K562 (cell line): Measurements from ENCODE around the gene PTPN11. TPM values are rescaled to one million over a fixed set of nuclear protein-coding genes. Genes with fewer than 3 reads are reported as not detected.

Experiments
- ATF4 ChIP-seq: fragments of 450-650 bp; formaldehyde crosslinking; IDR thresholded peaks from 2 replicates; pipeline ENCODE4 v1.4.0; 2022; ENCODE audit warnings: mild to moderate bottlenecking, moderate library complexity
- CAMTA2 ChIP-seq: fragments of 250-450 bp; sonication (Bioruptor Pico); conservative IDR thresholded peaks from 2 replicates; pipeline ENCODE4 v1.5.1; 2022
- CCAR2 ChIP-seq: fragments of 200-400 bp; formaldehyde crosslinking; IDR thresholded peaks from 2 replicates; pipeline ENCODE4 v1.6.1; 2017; ENCODE audit warnings: mild to moderate bottlenecking, low read depth, low read length
- DMBX1 ChIP-seq: fragments of 250-450 bp; sonication (Bioruptor Pico); IDR thresholded peaks from 2 replicates; pipeline ENCODE4 v1.8.0; 2022; ENCODE audit warnings: inconsistent platforms, mild to moderate bottlenecking, moderate library complexity, borderline replicate concordance
- EHMT2 ChIP-seq: fragments of 450-650 bp; IDR thresholded peaks from 2 replicates; pipeline ENCODE4 v1.6.1; 2018; ENCODE audit warnings: antibody characterized with exemption
- FOS ChIP-seq: IDR thresholded peaks from 3 replicates; pipeline ENCODE4 v1.6.1; 2011; ENCODE audit not compliant: insufficient read length; ENCODE audit errors: extremely low read depth
- HIVEP1 ChIP-seq: fragments of 250-450 bp; sonication (Bioruptor Pico); IDR thresholded peaks from 2 replicates; pipeline ENCODE4 v1.4.0; 2020; ENCODE audit warnings: mild to moderate bottlenecking
- HNRNPLL ChIP-seq: fragments of 200-400 bp; formaldehyde crosslinking; IDR thresholded peaks from 2 replicates; pipeline ENCODE4 v1.6.1; 2017; ENCODE audit warnings: low read length, low read depth, mild to moderate bottlenecking; ENCODE audit not compliant: poor library complexity, severe bottlenecking
- MTF1 ChIP-seq: fragments of 250-450 bp; sonication (Bioruptor Pico); IDR thresholded peaks from 2 replicates; pipeline ENCODE4 v1.9.0; 2021; ENCODE audit warnings: moderate library complexity, mild to moderate bottlenecking, inconsistent platforms, borderline replicate concordance
- NCOA1 ChIP-seq: fragments of 450-650 bp; IDR thresholded peaks from 2 replicates; pipeline ENCODE4 v1.6.1; 2016; ENCODE audit warnings: low read depth
- NR4A1 ChIP-seq, 2 experiments: fragments of 250-450 bp in 1 of 2; fragments of 450-650 bp in 1 of 2; sonication (Bioruptor Pico) in 1 of 2; IDR thresholded peaks; 2 replicates each; pipeline versions ENCODE4 v1.4.0 to v1.6.1; 2016 to 2020; ENCODE audit warnings: mild to moderate bottlenecking in 2 of 2, missing compliant biosample characterization in 1 of 2, missing genetic modification characterization in 1 of 2, moderate library complexity in 1 of 2
- NRF1 ChIP-seq, 2 experiments: fragments of 450-650 bp; IDR thresholded peaks in 1 of 2; conservative IDR thresholded peaks in 1 of 2; 2 replicates each; pipeline ENCODE4 v1.6.1; 2014; ENCODE audit warnings: mild to moderate bottlenecking in 2 of 2
- PREB ChIP-seq: sonication (generic); formaldehyde crosslinking; IDR thresholded peaks from 2 replicates; pipeline ENCODE4 v1.8.1; 2023; ENCODE audit warnings: mild to moderate bottlenecking, missing genetic modification reagents
- SMARCB1 ChIP-seq: IDR thresholded peaks from 2 replicates; pipeline ENCODE4 v1.6.1; 2011; ENCODE audit warnings: improper control_type of control experiment, low read depth; ENCODE audit not compliant: insufficient read length
- SRSF1 ChIP-seq: fragments of 200-400 bp; formaldehyde crosslinking; IDR thresholded peaks from 2 replicates; pipeline ENCODE4 v1.6.1; 2017; ENCODE audit warnings: mild to moderate bottlenecking, low read depth, low read length, moderate library complexity
- TCF3 ChIP-seq: sonication (generic); formaldehyde crosslinking; IDR thresholded peaks from 2 replicates; pipeline ENCODE4 v1.4.0; 2020; ENCODE audit warnings: mild to moderate bottlenecking, missing genetic modification reagents
- ZFPM2 ChIP-seq: fragments of 250-450 bp; sonication (Bioruptor Pico); IDR thresholded peaks from 2 replicates; pipeline ENCODE4 v1.5.1; 2022; ENCODE audit warnings: mild to moderate bottlenecking
- ZNF143 ChIP-seq: sonication (generic); formaldehyde crosslinking; IDR thresholded peaks from 2 replicates; pipeline ENCODE4 v1.9.0; 2022; ENCODE audit warnings: mild to moderate bottlenecking, missing genetic modification reagents
- ZNF197 ChIP-seq: fragments of 200-800 bp; sonication (Bioruptor generic); IDR thresholded peaks from 2 replicates; pipeline ENCODE4 v1.6.1; 2016; ENCODE audit warnings: low read depth, missing genetic modification characterization, missing compliant biosample characterization
- ZNF224 ChIP-seq: sonication (generic); formaldehyde crosslinking; IDR thresholded peaks from 2 replicates; pipeline ENCODE4 v1.8.0; 2022; ENCODE audit warnings: mild to moderate bottlenecking, missing genetic modification reagents
- ZNF512 ChIP-seq: IDR thresholded peaks from 2 replicates; pipeline ENCODE4 v1.6.1; 2016; ENCODE audit warnings: missing genetic modification characterization, missing compliant biosample characterization
- ZNF830 ChIP-seq: fragments of 250-450 bp; sonication (Bioruptor Pico); IDR thresholded peaks from 2 replicates; pipeline ENCODE4 v1.5.0; 2021; ENCODE audit warnings: mild to moderate bottlenecking
- ZZZ3 ChIP-seq: fragments of 450-650 bp; IDR thresholded peaks from 2 replicates; pipeline ENCODE4 v1.6.1; 2016; ENCODE audit warnings: antibody characterized with exemption, mild to moderate bottlenecking, moderate library complexity
- polyA plus RNA-seq, 8 experiments: library from polyadenylated mRNA; depleted of rRNA in 4 of 8; stranded (reverse) in 5 of 8; unstranded in 3 of 8; fragments of >200 nt; fragmentation: Nextera tagmentation in 2 of 8; fragmentation: Illumina TruSeq in 1 of 8; extraction: Ambion mirVana in 2 of 8; extraction: Trizol in 1 of 8; gene quantifications; 2 replicates each; pipeline versions ENCODE4 v1.2.1 to v1.2.3, GENCODE V29; 2011 to 2014; ENCODE audit warnings: inconsistent platforms in 1 of 8, missing spikeins in 1 of 8
- total RNA-seq, 7 experiments: library from RNA; depleted of rRNA in 6 of 7; stranded (reverse); fragments of >200 nt in 6 of 7; fragmentation: Illumina TruSeq in 2 of 7; extraction: Trizol in 2 of 7; gene quantifications; 2 replicates each; pipeline versions ENCODE4 v1.2.1 to v1.2.3, GENCODE V29; 2011 to 2021; ENCODE audit warnings: low replicate concordance in 1 of 7
- TF ChIP-seq, protein P1 (sequence below): fragments of 450-650 bp; IDR thresholded peaks from 2 replicates; pipeline ENCODE4 v1.6.1; 2016; ENCODE audit warnings: mild to moderate bottlenecking

PTPN11 gene
- total and polyA plus RNA-seq, 9 of the 15 experiments (the other 6 are each of a cell fraction or from before 2014, with no cell fraction given), result 22.5 to 126 (median 79.7) TPM

- TF ChIP-seq CCAR2 (no peak), DMBX1 (CRISPR knock-in tag) (0 out of 2 replicates have a peak, but pooled peaks have one; percentile 16), HNRNPLL (peak; percentile 34), TCF3 (CRISPR knock-in tag) (no peak), ZFPM2 (CRISPR knock-in tag) (no peak), ZNF224 (CRISPR knock-in tag) (peak; percentile 48; the same call in 1 of the 2 replicates), EHMT2 (no peak), HIVEP1 (CRISPR knock-in tag) (no peak), ZNF143 (no peak), PREB (no peak), CAMTA2 (CRISPR knock-in tag) (0 out of 2 replicates have a peak, but pooled peaks have one; percentile 6), MTF1 (CRISPR knock-in tag) (no peak), ZZZ3 (no peak), ZNF830 (no peak), ZNF512 (tag) (no peak), ZNF197 (0 out of 2 replicates have a peak, but pooled peaks have one; percentile 31), ATF4 (no peak), SRSF1 (no peak), FOS (no peak), NRF1 (conservative IDR thresholded peaks at IDR 0.05 in 1 of 2, IDR thresholded peaks at IDR 0.05 in 1 of 2) (peak; percentile 31 to 51; a peak in 2 of 4 replicates), NR4A1 (CRISPR knock-in tag; IDR thresholded peaks at IDR 0.05) (no peak), NR4A1 (tag; IDR thresholded peaks at IDR 0.05) (no peak), NCOA1 (no peak), SMARCB1 (no peak)
- TF ChIP-seq, protein P1, sequence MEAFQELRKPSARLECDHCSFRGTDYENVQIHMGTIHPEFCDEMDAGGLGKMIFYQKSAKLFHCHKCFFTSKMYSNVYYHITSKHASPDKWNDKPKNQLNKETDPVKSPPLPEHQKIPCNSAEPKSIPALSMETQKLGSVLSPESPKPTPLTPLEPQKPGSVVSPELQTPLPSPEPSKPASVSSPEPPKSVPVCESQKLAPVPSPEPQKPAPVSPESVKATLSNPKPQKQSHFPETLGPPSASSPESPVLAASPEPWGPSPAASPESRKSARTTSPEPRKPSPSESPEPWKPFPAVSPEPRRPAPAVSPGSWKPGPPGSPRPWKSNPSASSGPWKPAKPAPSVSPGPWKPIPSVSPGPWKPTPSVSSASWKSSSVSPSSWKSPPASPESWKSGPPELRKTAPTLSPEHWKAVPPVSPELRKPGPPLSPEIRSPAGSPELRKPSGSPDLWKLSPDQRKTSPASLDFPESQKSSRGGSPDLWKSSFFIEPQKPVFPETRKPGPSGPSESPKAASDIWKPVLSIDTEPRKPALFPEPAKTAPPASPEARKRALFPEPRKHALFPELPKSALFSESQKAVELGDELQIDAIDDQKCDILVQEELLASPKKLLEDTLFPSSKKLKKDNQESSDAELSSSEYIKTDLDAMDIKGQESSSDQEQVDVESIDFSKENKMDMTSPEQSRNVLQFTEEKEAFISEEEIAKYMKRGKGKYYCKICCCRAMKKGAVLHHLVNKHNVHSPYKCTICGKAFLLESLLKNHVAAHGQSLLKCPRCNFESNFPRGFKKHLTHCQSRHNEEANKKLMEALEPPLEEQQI, result no peak
These were observed at the start of gene PTPN11 (continued) for GRCh38 chr12:112418608-112419296.
